HFFc6 (cell line): Measurements from ENCODE around the gene CPSF2. TPM values are rescaled to one million over a fixed set of nuclear protein-coding genes. Genes with fewer than 3 reads are reported as not detected.
"Not testable (repeated sequence)": the region's sequence is repeated elsewhere in the genome, so short reads cannot be mapped to it uniquely, and the experiment has no call there.

ENCODE experiments used
- DNase-seq: peaks from one replicate; pipeline ENCODE4 v3.0.0-alpha.2; 2018
- H3K27ac Mint-ChIP-seq: 2 replicates; pipeline ENCODE4 v1.8.0; 2020; ENCODE audit warnings: mild to moderate bottlenecking, mixed read lengths
- H3K27me3 Mint-ChIP-seq: 2 replicates; pipeline ENCODE4 v1.8.0; 2021; ENCODE audit warnings: mild to moderate bottlenecking, moderate library complexity, mixed read lengths; ENCODE audit not compliant: insufficient read depth
- H3K36me3 Mint-ChIP-seq: 2 replicates; pipeline ENCODE4 v1.8.0; 2021; ENCODE audit warnings: low read depth, mixed read lengths
- H3K4me1 Mint-ChIP-seq: 2 replicates; pipeline ENCODE4 v1.8.0; 2020; ENCODE audit warnings: low read depth, mixed read lengths
- H3K4me3 Mint-ChIP-seq: 2 replicates; pipeline ENCODE4 v1.8.0; 2020; ENCODE audit warnings: mild to moderate bottlenecking, moderate library complexity, mixed read lengths
- H3K9me3 Mint-ChIP-seq: 2 replicates; pipeline ENCODE4 v1.8.0; 2020; ENCODE audit warnings: mild to moderate bottlenecking, mixed read lengths
- total RNA-seq, 6 experiments: library from RNA; stranded (reverse); fragmentation: NEBNext Ultra II Directional; extraction: Animal tissue kit (Norgen Biotek cat#: 25700); gene quantifications; 2 replicates in 1 of 6; 3 replicates in 5 of 6; pipeline ENCODE4 v1.2.3, GENCODE V29; 2021
- TF ChIP-seq, protein P1 (sequence below): fragments of 200-600 bp; sonication (generic); IDR thresholded peaks from 2 replicates; pipeline ENCODE4 v1.5.0; 2021; ENCODE audit warnings: antibody characterized with exemption, mild to moderate bottlenecking

The CPSF2 gene
- total RNA-seq, 6 experiments from 2014 or later = 88.6 to 116 (median 105) TPM

GRCh38 chr14:92185559-92185958 is 63.8 kb downstream of the CPSF2 start:
- H3K36me3 Mint-ChIP-seq = no peaks in the 10 kb centered on the region
- H3K9me3 Mint-ChIP-seq = peaks cover 5% of the 10 kb centered on the region; the same call in 1 of the 2 replicates
- peaks cover 2% of the 10 kb centered on the region for H3K27me3 Mint-ChIP-seq
- no peak for DNase-seq
- H3K27ac Mint-ChIP-seq = no peak overlapping the region
- H3K4me3 Mint-ChIP-seq = no peak overlapping the region
- TF ChIP-seq, protein P1, sequence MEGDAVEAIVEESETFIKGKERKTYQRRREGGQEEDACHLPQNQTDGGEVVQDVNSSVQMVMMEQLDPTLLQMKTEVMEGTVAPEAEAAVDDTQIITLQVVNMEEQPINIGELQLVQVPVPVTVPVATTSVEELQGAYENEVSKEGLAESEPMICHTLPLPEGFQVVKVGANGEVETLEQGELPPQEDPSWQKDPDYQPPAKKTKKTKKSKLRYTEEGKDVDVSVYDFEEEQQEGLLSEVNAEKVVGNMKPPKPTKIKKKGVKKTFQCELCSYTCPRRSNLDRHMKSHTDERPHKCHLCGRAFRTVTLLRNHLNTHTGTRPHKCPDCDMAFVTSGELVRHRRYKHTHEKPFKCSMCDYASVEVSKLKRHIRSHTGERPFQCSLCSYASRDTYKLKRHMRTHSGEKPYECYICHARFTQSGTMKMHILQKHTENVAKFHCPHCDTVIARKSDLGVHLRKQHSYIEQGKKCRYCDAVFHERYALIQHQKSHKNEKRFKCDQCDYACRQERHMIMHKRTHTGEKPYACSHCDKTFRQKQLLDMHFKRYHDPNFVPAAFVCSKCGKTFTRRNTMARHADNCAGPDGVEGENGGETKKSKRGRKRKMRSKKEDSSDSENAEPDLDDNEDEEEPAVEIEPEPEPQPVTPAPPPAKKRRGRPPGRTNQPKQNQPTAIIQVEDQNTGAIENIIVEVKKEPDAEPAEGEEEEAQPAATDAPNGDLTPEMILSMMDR = no peak
- no peaks in the 10 kb centered on the region for H3K4me1 Mint-ChIP-seq

GRCh38 chr14:92187616-92188015 is 65.8 kb downstream of the CPSF2 start:
- H3K9me3 Mint-ChIP-seq, H3K4me1 Mint-ChIP-seq, H3K4me3 Mint-ChIP-seq, H3K27me3 Mint-ChIP-seq, DNase-seq, H3K27ac Mint-ChIP-seq, H3K36me3 Mint-ChIP-seq: not testable (repeated sequence)

GRCh38 chr14:92190768-92191167 is 69.0 kb downstream of the CPSF2 start:
- Mint-ChIP-seq H3K27ac (no peak overlapping the region), H3K27me3 (no peaks in the 10 kb centered on the region; the same call in none of the 2 replicates), H3K9me3 (peaks cover 5% of the 10 kb centered on the region; the same call in 1 of the 2 replicates), H3K4me1 (no peaks in the 10 kb centered on the region), H3K36me3 (no peaks in the 10 kb centered on the region), H3K4me3 (no peak overlapping the region)
- TF ChIP-seq, protein P1 = no peak
- no peak for DNase-seq

GRCh38 chr14:92198804-92199203 is 77.0 kb downstream of the CPSF2 start:
- Mint-ChIP-seq H3K4me1 (no peaks in the 10 kb centered on the region), H3K9me3 (no peaks in the 10 kb centered on the region), H3K36me3 (no peaks in the 10 kb centered on the region), H3K27ac (no peak overlapping the region), H3K27me3 (peaks cover 22% of the 10 kb centered on the region), H3K4me3 (no peak overlapping the region)
- TF ChIP-seq, protein P1 = no peak
- no peak for DNase-seq

DNA sequence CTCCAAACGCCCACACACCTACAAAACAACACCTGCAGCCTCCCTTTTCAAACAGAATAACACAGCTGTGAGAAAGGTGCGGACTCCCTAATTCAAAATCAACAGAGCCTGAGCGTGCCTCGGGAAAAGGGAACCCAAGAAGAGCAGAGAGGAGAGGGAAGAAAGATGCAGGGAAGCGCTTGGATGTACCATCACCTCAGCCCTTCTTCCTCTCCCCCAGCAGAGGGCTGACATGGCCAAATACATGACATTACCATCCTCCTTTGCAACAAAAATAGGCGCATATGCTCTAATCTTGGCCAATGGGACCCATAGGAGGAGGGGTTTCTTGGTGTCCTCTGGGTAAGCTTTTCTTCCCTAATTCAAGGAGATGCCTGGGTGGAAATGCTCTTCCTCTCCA is 78.0 kb downstream of the CPSF2 start:
- peaks cover 25% of the 10 kb centered on the region for H3K27me3 Mint-ChIP-seq
- no peak overlapping the region for H3K4me3 Mint-ChIP-seq
- no peak for DNase-seq
- TF ChIP-seq, protein P1 = no peak
- no peaks in the 10 kb centered on the region for H3K4me1 Mint-ChIP-seq
- no peaks in the 10 kb centered on the region for H3K36me3 Mint-ChIP-seq
- no peak overlapping the region for H3K27ac Mint-ChIP-seq
- no peaks in the 10 kb centered on the region for H3K9me3 Mint-ChIP-seq

- no peak overlapping the region for H3K4me3 Mint-ChIP-seq
- TF ChIP-seq, protein P1 = no peak
- no peak for DNase-seq
- no peaks in the 10 kb centered on the region for H3K4me1 Mint-ChIP-seq
- H3K9me3 Mint-ChIP-seq = no peaks in the 10 kb centered on the region
- H3K27me3 Mint-ChIP-seq = peaks cover 33% of the 10 kb centered on the region
- H3K27ac Mint-ChIP-seq = no peak overlapping the region
- no peaks in the 10 kb centered on the region for H3K36me3 Mint-ChIP-seq
Measured at GRCh38 chr14:92203116-92203515, 81.3 kb downstream of the CPSF2 start.
